ENCODE data around the gene ELMO1. TPM values are rescaled to one million over a fixed set of nuclear protein-coding genes. Genes with fewer than 3 reads are reported as not detected.

Gene ELMO1
- total RNA-seq, 1 experiment from 2014 or later: not detected

DNA sequence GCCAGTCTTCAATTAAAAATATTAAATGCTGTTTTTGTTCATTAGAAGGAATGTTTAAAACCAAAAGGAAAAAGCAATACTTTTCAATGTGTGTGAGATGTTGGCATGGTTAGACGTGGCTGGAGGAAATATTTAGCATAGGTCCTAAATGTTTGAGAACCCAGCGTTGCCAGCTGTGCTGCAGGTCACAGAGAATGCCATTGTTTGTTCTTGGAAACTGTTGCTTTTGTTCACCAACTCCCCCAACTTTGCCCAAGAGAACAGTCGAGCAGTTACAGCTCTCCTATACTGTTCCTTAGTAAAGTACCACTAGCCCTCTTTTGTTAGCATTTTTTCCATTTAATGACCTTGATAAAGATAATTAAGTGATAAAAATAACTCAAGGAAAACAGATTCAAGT, 44.5 kb upstream of the ELMO1 start:
- ChIA-PET POLR2A (ENCODE audit: unreplicated experiment) (no interaction called here), CTCF (no interaction called here)
- no peak overlapping the region for H2AFZ ChIP-seq (ENCODE audit: low read length)

DNA sequence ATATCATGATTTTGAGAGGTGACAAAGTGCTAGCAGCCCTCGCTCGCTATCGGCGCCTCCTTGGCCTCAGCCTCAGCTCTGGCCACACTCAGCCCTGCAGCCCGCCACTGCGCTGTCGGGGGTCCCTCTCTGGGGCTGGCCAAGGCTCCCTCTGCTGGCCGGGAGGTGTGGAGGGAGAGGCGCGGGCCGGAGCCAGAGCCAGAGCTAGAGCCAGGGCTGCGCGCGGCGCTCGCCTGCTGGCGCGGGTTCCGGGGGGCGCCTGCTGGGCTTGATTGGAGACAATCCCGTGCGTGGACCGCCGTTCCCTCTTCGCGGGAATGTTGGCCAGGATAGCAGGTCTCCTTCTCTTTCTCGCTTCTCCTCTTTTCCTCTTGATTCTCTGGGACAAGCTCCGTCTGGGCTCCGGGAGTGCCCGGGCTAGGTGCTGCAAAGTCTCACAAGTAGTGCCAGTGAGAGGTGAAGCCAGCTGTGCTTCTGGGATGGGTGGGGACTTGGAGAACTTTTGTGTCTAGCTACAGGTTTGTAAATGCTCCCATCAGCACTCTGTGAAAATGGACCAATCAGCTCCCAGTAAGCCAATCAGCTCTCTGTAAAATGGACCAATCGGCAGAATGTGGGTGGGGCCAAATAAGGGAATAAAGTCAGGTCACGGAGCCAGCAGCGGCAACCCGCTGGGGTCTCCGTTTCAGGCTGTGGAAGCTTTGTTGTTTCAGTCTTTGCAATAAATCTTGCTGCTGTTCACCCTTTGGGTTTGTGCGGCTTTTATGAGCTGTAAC, 43.4 kb upstream of the ELMO1 start:
- no peak overlapping the region for H3K9ac ChIP-seq (ENCODE audit: low read length)
- no peak overlapping the region for H3K27ac ChIP-seq (ENCODE audit: low read length)
- no peaks in the 10 kb centered on the region; the same call in 1 of the 2 replicates for H3K36me3 ChIP-seq (ENCODE audit: low read depth, low read length)
- H2AFZ ChIP-seq (ENCODE audit: low read length): no peak overlapping the region
- no peaks in the 10 kb centered on the region for H3K79me2 ChIP-seq (ENCODE audit: low read length)
- BruUV-seq (replicated peaks): no TSS peak
- CTCF ChIA-PET: no interaction called here
- no peak overlapping the region for H3K4me2 ChIP-seq (ENCODE audit: low read length)
- H3K4me3 ChIP-seq (ENCODE audit: low read length): no peak overlapping the region
- ATAC-seq (no peak), DNase-seq (no peak)
- POLR2A ChIA-PET (ENCODE audit: unreplicated experiment): no interaction called here
- TF ChIP-seq, protein P1, sequence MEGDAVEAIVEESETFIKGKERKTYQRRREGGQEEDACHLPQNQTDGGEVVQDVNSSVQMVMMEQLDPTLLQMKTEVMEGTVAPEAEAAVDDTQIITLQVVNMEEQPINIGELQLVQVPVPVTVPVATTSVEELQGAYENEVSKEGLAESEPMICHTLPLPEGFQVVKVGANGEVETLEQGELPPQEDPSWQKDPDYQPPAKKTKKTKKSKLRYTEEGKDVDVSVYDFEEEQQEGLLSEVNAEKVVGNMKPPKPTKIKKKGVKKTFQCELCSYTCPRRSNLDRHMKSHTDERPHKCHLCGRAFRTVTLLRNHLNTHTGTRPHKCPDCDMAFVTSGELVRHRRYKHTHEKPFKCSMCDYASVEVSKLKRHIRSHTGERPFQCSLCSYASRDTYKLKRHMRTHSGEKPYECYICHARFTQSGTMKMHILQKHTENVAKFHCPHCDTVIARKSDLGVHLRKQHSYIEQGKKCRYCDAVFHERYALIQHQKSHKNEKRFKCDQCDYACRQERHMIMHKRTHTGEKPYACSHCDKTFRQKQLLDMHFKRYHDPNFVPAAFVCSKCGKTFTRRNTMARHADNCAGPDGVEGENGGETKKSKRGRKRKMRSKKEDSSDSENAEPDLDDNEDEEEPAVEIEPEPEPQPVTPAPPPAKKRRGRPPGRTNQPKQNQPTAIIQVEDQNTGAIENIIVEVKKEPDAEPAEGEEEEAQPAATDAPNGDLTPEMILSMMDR (conservative IDR thresholded peaks at IDR 0.05; ENCODE audit: low read depth, low read length): no peak
- TF ChIP-seq EZH2phosphoT487 (IDR thresholded peaks at IDR 0.05; ENCODE audit: borderline replicate concordance, low read length): no peak
- TF ChIP-seq EZH2 (IDR thresholded peaks at IDR 0.05; ENCODE audit: low read length, unreplicated experiment): no peak
- H4K20me1 ChIP-seq (ENCODE audit: low read length): no peaks in the 10 kb centered on the region
- no peaks in the 10 kb centered on the region for H3K4me1 ChIP-seq (ENCODE audit: insufficient read depth, low read length)
- H3K9me3 ChIP-seq (ENCODE audit: low read length): no peaks in the 10 kb centered on the region
- no peaks in the 10 kb centered on the region for H3K9me2 ChIP-seq (replicated peaks; ENCODE audit: low read length)
- H3K27me3 ChIP-seq (ENCODE audit: low read length): no peaks in the 10 kb centered on the region
- intact Hi-C loops (cut with micrococcal nuclease): no loop called here
- no peaks in the 10 kb centered on the region for H3F3A ChIP-seq (ENCODE audit: low read length, unreplicated experiment)

More for the DNA sequence above, 44.5 kb upstream of the ELMO1 start:
- H3K27ac ChIP-seq (ENCODE audit: low read length): no peak overlapping the region
- no peaks in the 10 kb centered on the region for H3K36me3 ChIP-seq (ENCODE audit: low read depth, low read length)
- no TSS peak for BruUV-seq (replicated peaks)
- H3K4me2 ChIP-seq (ENCODE audit: low read length): no peak overlapping the region
- H3K9me3 ChIP-seq (ENCODE audit: low read length): no peaks in the 10 kb centered on the region
- H4K20me1 ChIP-seq (ENCODE audit: low read length): no peaks in the 10 kb centered on the region
- no peak overlapping the region for H3K9ac ChIP-seq (ENCODE audit: low read length)
- no peaks in the 10 kb centered on the region for H3K9me2 ChIP-seq (replicated peaks; ENCODE audit: low read length)
- no peak overlapping the region for H3K4me3 ChIP-seq (ENCODE audit: low read length)
- intact Hi-C loops (cut with micrococcal nuclease): no loop called here
- no peaks in the 10 kb centered on the region for H3K27me3 ChIP-seq (ENCODE audit: low read length)
- H3F3A ChIP-seq (ENCODE audit: low read length, unreplicated experiment): no peaks in the 10 kb centered on the region
- TF ChIP-seq, protein P1 (conservative IDR thresholded peaks at IDR 0.05; ENCODE audit: low read depth, low read length): no peak
- no peak for TF ChIP-seq EZH2phosphoT487 (IDR thresholded peaks at IDR 0.05; ENCODE audit: borderline replicate concordance, low read length)
- TF ChIP-seq EZH2 (IDR thresholded peaks at IDR 0.05; ENCODE audit: low read length, unreplicated experiment): no peak
- H3K79me2 ChIP-seq (ENCODE audit: low read length): no peaks in the 10 kb centered on the region
- DNase-seq (no peak), ATAC-seq (no peak)
- H3K4me1 ChIP-seq (ENCODE audit: insufficient read depth, low read length): no peaks in the 10 kb centered on the region

DNA sequence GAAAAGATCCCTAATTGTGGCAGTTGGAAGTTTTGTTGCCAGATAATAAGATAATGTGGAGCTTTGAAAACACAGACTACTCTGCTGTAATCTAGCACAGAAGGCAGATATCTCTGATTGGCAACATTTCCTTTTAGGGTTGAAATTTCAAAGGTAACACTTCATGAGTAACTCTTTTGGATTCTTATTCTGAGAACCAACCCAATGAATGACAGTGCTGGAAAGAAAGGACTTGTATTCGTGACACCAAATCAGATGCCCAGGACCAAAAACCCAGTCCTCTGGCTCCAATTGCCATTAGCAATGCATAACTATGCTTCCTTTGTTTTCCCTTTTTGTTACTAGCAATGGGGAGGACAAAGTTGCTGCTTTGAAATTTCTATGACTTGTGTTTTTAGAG, 41.0 kb upstream of the ELMO1 start:
- no TSS peak for BruUV-seq (replicated peaks)
- H3K9ac ChIP-seq (ENCODE audit: low read length): no peak overlapping the region
- H3K79me2 ChIP-seq (ENCODE audit: low read length): no peaks in the 10 kb centered on the region
- ChIA-PET POLR2A (ENCODE audit: unreplicated experiment) (no interaction called here), CTCF (no interaction called here)
- TF ChIP-seq, protein P1 (conservative IDR thresholded peaks at IDR 0.05; ENCODE audit: low read depth, low read length): no peak
- no peak for TF ChIP-seq EZH2 (IDR thresholded peaks at IDR 0.05; ENCODE audit: low read length, unreplicated experiment)
- TF ChIP-seq EZH2phosphoT487 (IDR thresholded peaks at IDR 0.05; ENCODE audit: borderline replicate concordance, low read length): no peak
- ATAC-seq (no peak), DNase-seq (no peak)
- H3K27me3 ChIP-seq (ENCODE audit: low read length): no peaks in the 10 kb centered on the region
- intact Hi-C loops (cut with micrococcal nuclease): no loop called here
- no peak overlapping the region for H3K27ac ChIP-seq (ENCODE audit: low read length)
- H3K9me3 ChIP-seq (ENCODE audit: low read length): no peaks in the 10 kb centered on the region
- no peaks in the 10 kb centered on the region for H3K9me2 ChIP-seq (replicated peaks; ENCODE audit: low read length)
- H3F3A ChIP-seq (ENCODE audit: low read length, unreplicated experiment): no peaks in the 10 kb centered on the region
- no peaks in the 10 kb centered on the region; the same call in 1 of the 2 replicates for H3K36me3 ChIP-seq (ENCODE audit: low read depth, low read length)
- H3K4me1 ChIP-seq (ENCODE audit: insufficient read depth, low read length): no peaks in the 10 kb centered on the region
- no peak overlapping the region for H3K4me3 ChIP-seq (ENCODE audit: low read length)
- H4K20me1 ChIP-seq (ENCODE audit: low read length): no peaks in the 10 kb centered on the region
- no peak overlapping the region for H3K4me2 ChIP-seq (ENCODE audit: low read length)
- no peak overlapping the region for H2AFZ ChIP-seq (ENCODE audit: low read length)
